MM.1S (cell line): ENCODE results near the gene KLF9.
A peak's percentile ranks its signal among the peaks of the same experiment; 100 is the strongest.

ENCODE experiments used
- CTCF ChIP-seq: fragments of 300-600 bp; sonication (generic); IDR thresholded peaks from 2 replicates; pipeline ENCODE4 v1.5.1; 2016; ENCODE audit warnings: antibody characterized with exemption, low read length, mixed read lengths
- EZH2 ChIP-seq: fragments of 300-600 bp; sonication (generic); optimal IDR thresholded peaks from 2 replicates; pipeline ENCODE3; 2017; ENCODE audit warnings: low read depth, mild to moderate bottlenecking, antibody characterized with exemption, low read length, mixed read lengths
- EZH2phosphoT487 ChIP-seq: fragments of 300-600 bp; sonication (generic); IDR thresholded peaks from 2 replicates; pipeline ENCODE4 v1.6.1; 2018; ENCODE audit warnings: antibody characterized with exemption, low read length

- peak; percentile 19 for TF ChIP-seq CTCF
- TF ChIP-seq EZH2, result no peak
- TF ChIP-seq EZH2phosphoT487, result no peak
Measured at GRCh38 chr9:70352802-70353201, 61.7 kb downstream of the KLF9 start.
